Measurements from ENCODE around the gene TFAP2E.

Gene TFAP2E

DNA sequence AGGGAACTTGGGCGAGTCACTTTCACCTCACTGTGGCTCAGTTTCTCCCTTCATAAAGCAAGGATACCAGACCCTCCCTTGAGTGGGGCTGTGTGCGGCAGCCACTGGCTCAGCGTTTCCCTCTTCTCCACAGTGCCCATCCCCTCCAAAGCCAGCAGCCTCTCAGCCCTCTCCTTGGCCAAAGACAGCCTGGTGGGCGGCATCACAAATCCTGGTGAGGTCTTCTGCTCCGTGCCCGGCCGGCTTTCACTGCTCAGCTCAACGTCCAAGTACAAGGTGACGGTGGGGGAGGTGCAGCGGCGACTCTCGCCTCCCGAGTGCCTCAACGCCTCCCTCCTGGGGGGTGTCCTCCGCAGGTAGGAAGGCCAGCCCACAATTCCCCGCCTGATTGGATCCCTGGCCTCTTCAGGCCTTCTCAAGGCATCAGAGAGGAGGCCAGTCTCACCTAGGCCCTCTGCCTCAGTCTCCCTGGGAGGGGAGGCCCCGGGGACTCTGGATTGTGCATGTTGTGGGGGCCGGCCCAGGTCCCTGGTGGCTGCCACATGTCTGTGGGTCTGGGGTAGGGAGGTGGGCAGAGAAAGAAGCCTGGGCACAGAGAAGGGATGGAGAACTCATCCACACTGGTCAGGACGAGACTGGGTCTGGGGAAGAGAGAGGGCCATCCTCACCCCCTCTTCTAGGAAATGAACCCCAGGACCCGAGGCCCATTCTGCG, 15.2 kb downstream of the TFAP2E start:
- no peak for TF ChIP-seq CTCF (IDR thresholded peaks at IDR 0.05; ENCODE audit: insufficient read depth, low read depth, low read length, missing control alignments)
- no peak for DNase-seq (ENCODE audit: low read depth)
- H3K4me3 ChIP-seq (ENCODE audit: low read depth, low read length), result no peak overlapping the region

DNA sequence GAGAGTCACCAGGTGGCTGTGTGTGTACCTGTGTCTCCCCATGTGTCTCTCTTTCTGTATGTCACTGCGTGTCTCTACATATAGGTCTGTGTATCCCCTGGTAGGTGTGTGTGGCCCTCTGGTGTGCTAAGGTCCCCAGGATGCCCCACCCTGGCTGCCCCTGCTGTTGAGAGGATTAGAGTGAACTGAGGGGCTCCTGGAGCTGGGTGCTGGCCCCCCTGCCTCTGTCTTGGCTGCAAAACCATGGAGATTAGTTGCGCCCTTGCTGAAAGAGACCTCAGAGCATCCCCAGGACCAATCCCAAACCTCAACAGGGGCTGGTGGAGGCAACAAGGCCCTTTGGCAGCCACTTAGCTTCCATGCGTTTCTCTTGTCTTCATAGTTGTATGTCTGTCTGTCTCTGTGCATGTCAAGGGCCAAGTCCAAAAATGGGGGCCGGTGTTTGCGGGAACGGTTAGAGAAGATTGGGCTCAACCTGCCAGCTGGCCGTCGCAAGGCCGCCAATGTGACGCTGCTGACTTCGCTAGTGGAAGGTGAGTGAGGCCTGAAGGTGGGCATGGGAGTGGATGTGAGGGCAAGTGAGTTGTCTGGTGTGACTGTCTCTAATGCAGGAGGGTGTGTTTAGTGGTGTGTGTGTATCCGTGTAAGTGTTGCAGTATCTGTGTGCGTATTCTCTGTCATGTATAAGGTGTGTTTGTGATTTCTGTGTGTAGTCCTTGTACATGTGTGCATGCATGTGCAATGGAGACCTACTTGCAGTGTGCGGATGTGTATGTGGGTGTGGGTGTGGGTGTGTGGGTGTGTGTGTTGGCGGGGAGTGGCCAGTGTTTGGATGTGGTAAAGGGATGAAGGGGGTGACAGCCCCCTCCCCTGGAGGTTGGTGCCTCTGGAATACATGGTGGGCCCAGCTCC, 16.7 kb downstream of the TFAP2E start:
- DNase-seq (ENCODE audit: low read depth), result no peak
- no peak for TF ChIP-seq CTCF (IDR thresholded peaks at IDR 0.05; ENCODE audit: insufficient read depth, low read depth, low read length, missing control alignments)
- H3K4me3 ChIP-seq (ENCODE audit: low read depth, low read length), result no peak overlapping the region

- no peak for TF ChIP-seq CTCF (IDR thresholded peaks at IDR 0.05; ENCODE audit: insufficient read depth, low read depth, low read length, missing control alignments)
- H3K4me3 ChIP-seq (ENCODE audit: low read depth, low read length), result no peak overlapping the region
- no peak for DNase-seq (ENCODE audit: low read depth)
Measured at GRCh38 chr1:35590476-35591040, 17.4 kb downstream of the TFAP2E start.

- no peak for TF ChIP-seq CTCF (IDR thresholded peaks at IDR 0.05; ENCODE audit: insufficient read depth, low read depth, low read length, missing control alignments)
- H3K4me3 ChIP-seq (ENCODE audit: low read depth, low read length), result no peak overlapping the region
- no peak for DNase-seq (ENCODE audit: low read depth)
Measured at GRCh38 chr1:35591211-35591610, 18.1 kb downstream of the TFAP2E start.

DNA sequence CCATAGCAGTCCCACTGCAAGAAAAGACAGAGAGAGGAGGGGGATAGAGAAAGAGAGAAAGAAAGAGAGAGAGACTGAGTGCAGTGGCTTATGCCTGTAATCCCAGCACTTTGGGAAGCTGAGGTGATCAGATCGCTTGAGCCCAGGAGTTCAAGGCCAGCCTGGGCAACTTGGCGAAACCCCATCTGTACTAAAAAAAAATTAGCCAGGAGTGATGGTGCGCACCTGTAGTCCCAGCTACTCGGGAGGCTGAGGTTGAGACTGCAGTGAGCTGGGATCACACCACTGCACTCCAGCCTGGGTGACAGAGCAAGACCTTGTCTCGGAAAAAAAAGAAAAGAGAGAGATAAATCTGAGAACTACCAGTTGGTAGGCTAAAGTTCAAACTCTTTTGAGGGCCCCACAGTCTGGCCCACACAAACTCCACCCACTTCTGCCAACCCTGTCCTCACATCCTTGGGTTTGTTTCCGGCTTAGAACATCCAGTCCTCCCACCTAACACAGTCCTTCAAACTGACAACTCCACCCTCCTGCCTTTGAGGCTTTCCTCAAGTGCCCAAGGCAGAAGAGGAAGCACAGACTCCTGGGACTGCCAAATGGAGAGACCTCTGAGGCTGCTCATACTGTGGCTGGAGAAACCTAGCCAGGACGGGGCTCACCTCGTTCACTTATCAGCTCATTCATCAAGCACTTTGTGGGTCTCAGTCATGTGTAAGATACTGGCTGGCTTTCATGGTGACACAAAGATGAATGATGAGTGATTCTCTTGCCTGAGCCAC, 20.1 kb downstream of the TFAP2E start:
- DNase-seq (ENCODE audit: low read depth), result no peak
- H3K4me3 ChIP-seq (ENCODE audit: low read depth, low read length), result no peak overlapping the region
- TF ChIP-seq CTCF (IDR thresholded peaks at IDR 0.05; ENCODE audit: insufficient read depth, low read depth, low read length, missing control alignments), result no peak

DNA sequence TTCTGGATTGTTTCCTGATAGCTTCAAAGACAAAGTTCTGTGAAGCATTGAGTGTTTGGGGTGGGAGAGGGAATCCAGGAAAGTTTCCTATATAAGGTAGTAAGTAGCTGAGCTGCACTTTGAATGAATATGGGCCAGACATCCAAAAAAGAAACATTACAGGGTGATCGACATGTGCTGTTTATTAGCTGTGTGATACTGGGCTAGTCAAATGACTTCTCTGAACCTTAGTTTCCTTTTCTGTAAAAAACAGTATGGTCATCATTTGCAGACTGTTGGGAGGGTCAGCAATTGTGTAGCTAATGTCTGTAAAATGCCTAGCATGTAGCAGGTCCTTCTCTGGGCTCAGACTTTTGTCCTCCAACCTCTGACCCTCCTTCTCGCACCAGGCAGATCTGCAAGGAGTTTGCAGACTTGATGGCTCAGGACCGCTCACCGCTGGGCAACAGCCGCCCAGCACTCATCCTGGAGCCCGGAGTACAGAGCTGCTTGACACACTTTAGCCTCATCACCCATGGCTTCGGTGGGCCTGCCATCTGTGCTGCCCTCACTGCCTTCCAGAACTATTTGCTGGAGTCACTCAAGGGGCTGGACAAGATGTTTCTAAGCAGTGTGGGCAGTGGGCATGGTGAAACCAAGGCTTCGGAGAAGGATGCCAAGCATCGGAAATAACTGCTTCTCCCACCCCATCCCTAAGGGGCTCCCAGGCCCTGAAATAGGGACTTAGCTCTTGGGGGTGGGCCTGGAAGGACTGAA, 21.1 kb downstream of the TFAP2E start:
- no peak for TF ChIP-seq CTCF (IDR thresholded peaks at IDR 0.05; ENCODE audit: insufficient read depth, low read depth, low read length, missing control alignments)

More for the DNA sequence above, 21.1 kb downstream of the TFAP2E start:
- DNase-seq (ENCODE audit: low read depth), result no peak
- no peak overlapping the region for H3K4me3 ChIP-seq (ENCODE audit: low read depth, low read length)
